GM12878 (cell line): ENCODE data around the gene ASB8. TPM values are rescaled to one million over a fixed set of nuclear protein-coding genes. Genes with fewer than 3 reads are reported as not detected.

ENCODE experiments used
- ATAC-seq: fragments of 200-7000 bp; cut with Tn5 transposase; 3 replicates; pipeline ENCODE4 v1.9.1; 2020; ENCODE audit warnings: mild to moderate bottlenecking, moderate library complexity
- BruUV-seq: library from RNA; stranded (reverse); fragments of 400-500 nt; replicated peaks from 2 replicates; lab custom pipeline; 2021; lab: Mats Ljungman, UMichigan
- CTCF ChIA-PET: fragments of 300-600 bp; sonication (Branson Sonifier 250); formaldehyde crosslinking; extraction: SDS; loops from one replicate; lab custom pipeline; 2021; ENCODE audit warnings: inconsistent platforms; lab: Yijun Ruan, JAX
- POLR2A ChIA-PET: fragments of 350-600 bp; formaldehyde crosslinking; extraction: SDS; loops from one replicate; lab custom pipeline; 2021; ENCODE audit warnings: inconsistent platforms; lab: Charles Lee
- RAD21 ChIA-PET: fragments of 300-600 bp; sonication (Branson Sonifier 250); formaldehyde crosslinking; loops from one replicate; lab custom pipeline; 2023; ENCODE audit warnings: antibody characterized with exemption; ENCODE audit not compliant: unreplicated experiment; lab: Charles Lee
- SMC1A ChIA-PET: fragments of 300-600 bp; sonication (Branson Sonifier 250); formaldehyde crosslinking; loops from one replicate; lab custom pipeline; 2023; ENCODE audit not compliant: unreplicated experiment, uncharacterized antibody; lab: Charles Lee
- DNase-seq: peaks from one replicate; pipeline ENCODE4 v3.0.0-alpha.2; 2011; ENCODE audit warnings: low read depth, low spot score
- FAIRE-seq: peaks from 3 replicates; lab custom pipeline; 2011; peaks lifted over from hg19 to GRCh38; lab: Jason Lieb, UNC
- H2AFZ ChIP-seq: 2 replicates; pipeline ENCODE4 v1.6.0; 2011; ENCODE audit warnings: low read depth, low read length, control low read depth; ENCODE audit not compliant: control insufficient read depth
- H3K27ac ChIP-seq: 2 replicates; pipeline ENCODE4 v1.5.1; 2011; ENCODE audit warnings: control low read depth; ENCODE audit not compliant: control insufficient read depth, insufficient read depth
- H3K27me3 ChIP-seq, 2 experiments: replicated peaks in 1 of 2; 2 replicates each; pipeline versions ENCODE4 v1.6.0 to v1.6.1; 2011; ENCODE audit warnings: low read length in 1 of 2; ENCODE audit not compliant: control insufficient read depth in 2 of 2, insufficient read depth in 2 of 2
- H3K36me3 ChIP-seq, 2 experiments: 2 replicates each; pipeline ENCODE4 v1.5.1; 2011; ENCODE audit warnings: low read length in 1 of 2; ENCODE audit not compliant: control insufficient read depth in 2 of 2, insufficient read depth in 2 of 2
- H3K4me1 ChIP-seq: 2 replicates; pipeline ENCODE4 v1.6.1; 2011; ENCODE audit warnings: mild to moderate bottlenecking, low read length, moderate library complexity, mixed read lengths; ENCODE audit not compliant: control insufficient read depth, insufficient read depth
- H3K4me2 ChIP-seq: 2 replicates; pipeline ENCODE4 v1.6.0; 2011; ENCODE audit warnings: control low read depth; ENCODE audit not compliant: control insufficient read depth, insufficient read depth
- H3K4me3 ChIP-seq: fragments of 200-600 bp; sonication (generic); 2 replicates; pipeline ENCODE4 v1.5.1; 2016
- H3K79me2 ChIP-seq: 2 replicates; pipeline ENCODE4 v1.6.0; 2011; ENCODE audit warnings: low read length; ENCODE audit not compliant: control insufficient read depth, insufficient read depth
- H3K9ac ChIP-seq: 2 replicates; pipeline ENCODE4 v1.8.0; 2011; ENCODE audit warnings: low read length, control low read depth, mixed read lengths; ENCODE audit not compliant: control insufficient read depth, insufficient read depth
- H3K9me3 ChIP-seq: replicated peaks from 3 replicates; pipeline ENCODE4 v1.5.1; 2011; ENCODE audit warnings: mild to moderate bottlenecking, low read length; ENCODE audit not compliant: control insufficient read depth, insufficient read depth
- H4K20me1 ChIP-seq: 2 replicates; pipeline ENCODE4 v1.6.0; 2011; ENCODE audit not compliant: control insufficient read depth, insufficient read depth
- ATF3 ChIP-seq: IDR thresholded peaks from 2 replicates; pipeline ENCODE4 v1.6.1; 2011; ENCODE audit warnings: low read depth, mild to moderate bottlenecking, low read length, moderate library complexity, borderline replicate concordance; ENCODE audit errors: extremely low read depth
- BRCA1 ChIP-seq: IDR thresholded peaks from 2 replicates; pipeline ENCODE4 v1.6.1; 2011; ENCODE audit warnings: low read depth, low read length, improper control_type of control experiment
- CEBPZ ChIP-seq: fragments of 150-350 bp; IDR thresholded peaks from 2 replicates; pipeline ENCODE4 v1.6.1; 2016; ENCODE audit warnings: low read depth, low read length
- CREM ChIP-seq: IDR thresholded peaks from 2 replicates; pipeline ENCODE4 v1.6.1; 2014; ENCODE audit warnings: antibody characterized with exemption, low read depth
- CTCF ChIP-seq, 3 experiments: IDR thresholded peaks in 2 of 3; conservative IDR thresholded peaks in 1 of 3; 2 replicates each; pipeline ENCODE4 v1.5.1; 2011; ENCODE audit warnings: low read depth in 3 of 3, low read length in 3 of 3, mild to moderate bottlenecking in 3 of 3, control low read depth in 2 of 3, moderate library complexity in 2 of 3, inconsistent platforms in 1 of 3, mixed read lengths in 1 of 3; ENCODE audit not compliant: control insufficient read depth in 2 of 3, insufficient read depth in 1 of 3; ENCODE audit errors: extremely low read depth in 1 of 3
- ESRRA ChIP-seq: IDR thresholded peaks from 2 replicates; pipeline ENCODE4 v1.6.1; 2012; ENCODE audit warnings: mild to moderate bottlenecking, low read length, improper control_type of control experiment
- FOXM1 ChIP-seq: IDR thresholded peaks from 2 replicates; pipeline ENCODE4 v1.6.1; 2012; ENCODE audit warnings: low read depth, mild to moderate bottlenecking, inconsistent platforms, low read length, moderate library complexity
- PAX5 ChIP-seq: IDR thresholded peaks from 2 replicates; pipeline ENCODE4 v1.6.1; 2011; ENCODE audit warnings: low read depth, low read length, borderline replicate concordance
- RAD51 ChIP-seq: fragments of 450-650 bp; IDR thresholded peaks from 2 replicates; pipeline ENCODE4 v1.6.1; 2016; ENCODE audit warnings: moderate library complexity, mild to moderate bottlenecking, inconsistent platforms
- REST ChIP-seq: IDR thresholded peaks from 2 replicates; pipeline ENCODE4 v1.6.1; 2012; ENCODE audit warnings: mild to moderate bottlenecking, low read depth, low read length
- WGBS: methylation state at CpG from one replicate; pipeline ENCODE4 v1.1.6; 2016; ENCODE audit warnings: low lambda C conversion rate; ENCODE audit not compliant: insufficient replicate concordance, insufficient coverage; ENCODE audit errors: missing lambda C conversion rate; 5-methylcytosine and 5-hydroxymethylcytosine counted together
- in situ Hi-C: fragments of 300-500 bp; cut with MboI; formaldehyde crosslinking; loops from 9 replicates; pipeline ENCODE4 v1.14.3; 2018; ENCODE audit warnings: mixed read lengths
- intact Hi-C: fragments of 100-400 bp; cut with micrococcal nuclease; formaldehyde crosslinking; loops from one replicate; pipeline ENCODE4 v1.14.2; 2022; ENCODE audit not compliant: unreplicated experiment
- polyA plus RNA-seq, 11 experiments: library from polyadenylated mRNA; depleted of rRNA in 4 of 11; unstranded in 6 of 11; stranded (reverse) in 5 of 11; fragments of >200 nt; fragmentation: Nextera tagmentation in 4 of 11; fragmentation: Illumina TruSeq in 1 of 11; extraction: Ambion mirVana in 4 of 11; extraction: Trizol in 1 of 11; gene quantifications; 1 replicate in 1 of 11; 2 replicates in 10 of 11; pipeline versions ENCODE4 v1.2.1 to v1.2.3, GENCODE V29; 2011 to 2016; ENCODE audit warnings: inconsistent platforms in 2 of 11, missing spikeins in 2 of 11, low read depth in 1 of 11
- total RNA-seq, 4 experiments: library from RNA; depleted of rRNA in 3 of 4; stranded (reverse); fragments of >200 nt in 3 of 4; fragmentation: Illumina TruSeq in 1 of 4; extraction: Trizol in 1 of 4; gene quantifications; 2 replicates each; pipeline versions ENCODE4 v1.2.1 to v1.2.3, GENCODE V29; 2013 to 2021

ASB8 gene
- total and polyA plus RNA-seq, 10 of the 15 experiments (the other 5 are each of a cell fraction or from before 2014, with no cell fraction given): 23.7 to 48.0 (median 29.1) TPM

GRCh38 chr12:48115957-48116356 is 41.4 kb downstream of the ASB8 start:
- Histone ChIP-seq H3K27ac (no peak overlapping the region), H3K36me3 (no peaks in the 10 kb centered on the region), H2AFZ (no peak overlapping the region), H3K79me2 (peaks cover 19% of the 10 kb centered on the region), H3K9ac (no peak overlapping the region), H3K4me3 (no peak overlapping the region), H3K9me3 (no peaks in the 10 kb centered on the region), H3K4me2 (no peak overlapping the region), H4K20me1 (no peaks in the 10 kb centered on the region), H3K4me1 (peaks cover 6% of the 10 kb centered on the region), H3K27me3 (no peaks in the 10 kb centered on the region)
- 71% methylated on average over 1 of the region's 1 CpG for WGBS
- DNase-seq (no peak), ATAC-seq (no peak), FAIRE-seq (no peak)
- intact Hi-C loops: no loop called here
- ChIA-PET POLR2A (no interaction called here), SMC1A (interaction anchor here (1.3 kb wide), 1 partner anchor 12 kb away, joined by 3 read pairs; no protein-coding TSS in a partner anchor), RAD21 (no interaction called here), CTCF (interaction anchor here (1.7 kb wide), 1 partner anchor 9 kb away, joined by 7 read pairs; the partner anchor contains the start of gene SENP1)
- BruUV-seq: no TSS peak
- no peak for TF ChIP-seq ATF3
- no peak for TF ChIP-seq REST
- no peak for TF ChIP-seq FOXM1
- TF ChIP-seq PAX5: no peak
- TF ChIP-seq ESRRA: no peak
- TF ChIP-seq CEBPZ: no peak
- no peak for TF ChIP-seq CREM
- no peak for TF ChIP-seq BRCA1
- no peak for TF ChIP-seq RAD51
- TF ChIP-seq CTCF (IDR thresholded peaks at IDR 0.05 in 2 of 3, conservative IDR thresholded peaks at IDR 0.05 in 1 of 3; ENCODE audit: control insufficient read depth in 2 of 3, extremely low read depth in 1 of 3, insufficient read depth in 1 of 3, low read depth in 3 of 3, low read length in 3 of 3): no peak
- in situ Hi-C loops: no loop called here
